SU-DHL-6 (cell line): ENCODE data around the gene WDSUB1.

Experiments
- CTCF ChIP-seq: fragments of 200-600 bp; sonication (generic); IDR thresholded peaks from one replicate; pipeline ENCODE4 v1.5.1; 2017; ENCODE audit warnings: antibody characterized with exemption, mild to moderate bottlenecking, low read length, moderate library complexity; ENCODE audit not compliant: insufficient read depth, poor library complexity, severe bottlenecking
- EZH2phosphoT487 ChIP-seq: fragments of 200-600 bp; sonication (generic), shearing (Covaris generic); conservative IDR thresholded peaks from 2 replicates; pipeline ENCODE4 v1.6.1; 2018; ENCODE audit warnings: mild to moderate bottlenecking, antibody characterized with exemption, low read length, moderate library complexity, mixed read lengths

DNA sequence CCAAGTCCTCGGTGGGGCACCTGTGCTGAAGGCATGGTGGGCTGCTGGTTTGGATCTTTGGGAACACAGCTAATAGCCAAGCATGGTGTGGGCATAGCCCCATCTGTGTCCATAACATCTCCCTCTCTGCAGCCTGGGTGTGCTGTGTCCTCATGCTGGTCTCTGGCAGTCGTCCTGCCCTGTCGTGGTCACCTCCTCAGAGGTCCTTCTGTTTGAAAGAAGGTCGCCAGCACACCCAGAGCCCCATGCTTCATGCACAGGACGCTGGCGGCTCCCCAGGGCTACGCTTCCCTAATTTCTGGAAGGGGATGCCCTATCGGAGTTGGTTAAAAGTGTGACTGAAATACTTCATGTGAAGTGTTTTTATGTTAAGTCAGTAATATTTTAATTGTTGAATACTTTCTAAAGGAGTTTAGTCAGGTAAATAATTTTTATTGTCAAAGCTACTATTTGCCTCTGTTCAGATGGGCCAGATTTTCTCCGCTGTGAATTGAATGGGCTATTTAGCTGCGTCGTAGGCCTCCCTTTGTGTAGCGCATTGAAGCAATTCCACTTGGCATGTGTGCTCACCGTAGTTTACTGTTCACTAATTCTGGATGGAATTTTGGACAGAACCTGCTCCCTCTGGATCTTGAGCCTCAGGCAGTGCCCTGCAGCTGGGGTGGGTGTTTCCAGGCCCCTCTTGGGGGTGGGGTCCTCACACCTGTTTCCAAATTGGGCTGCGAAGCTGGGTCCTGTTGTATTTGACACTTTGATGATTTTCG, 81.9 kb downstream of the WDSUB1 start:
- no peak for TF ChIP-seq CTCF
- no peak for TF ChIP-seq EZH2phosphoT487
